HTERT RPE-1 (cell line): ENCODE measurements around the gene ZNF140.

Experiments
- in situ Hi-C: fragments of 300-500 bp; cut with MboI; formaldehyde crosslinking; loops from 4 replicates; pipeline ENCODE4 v1.14.3; 2020; ENCODE audit warnings: low sequenced_read_pairs

The ZNF140 gene

DNA sequence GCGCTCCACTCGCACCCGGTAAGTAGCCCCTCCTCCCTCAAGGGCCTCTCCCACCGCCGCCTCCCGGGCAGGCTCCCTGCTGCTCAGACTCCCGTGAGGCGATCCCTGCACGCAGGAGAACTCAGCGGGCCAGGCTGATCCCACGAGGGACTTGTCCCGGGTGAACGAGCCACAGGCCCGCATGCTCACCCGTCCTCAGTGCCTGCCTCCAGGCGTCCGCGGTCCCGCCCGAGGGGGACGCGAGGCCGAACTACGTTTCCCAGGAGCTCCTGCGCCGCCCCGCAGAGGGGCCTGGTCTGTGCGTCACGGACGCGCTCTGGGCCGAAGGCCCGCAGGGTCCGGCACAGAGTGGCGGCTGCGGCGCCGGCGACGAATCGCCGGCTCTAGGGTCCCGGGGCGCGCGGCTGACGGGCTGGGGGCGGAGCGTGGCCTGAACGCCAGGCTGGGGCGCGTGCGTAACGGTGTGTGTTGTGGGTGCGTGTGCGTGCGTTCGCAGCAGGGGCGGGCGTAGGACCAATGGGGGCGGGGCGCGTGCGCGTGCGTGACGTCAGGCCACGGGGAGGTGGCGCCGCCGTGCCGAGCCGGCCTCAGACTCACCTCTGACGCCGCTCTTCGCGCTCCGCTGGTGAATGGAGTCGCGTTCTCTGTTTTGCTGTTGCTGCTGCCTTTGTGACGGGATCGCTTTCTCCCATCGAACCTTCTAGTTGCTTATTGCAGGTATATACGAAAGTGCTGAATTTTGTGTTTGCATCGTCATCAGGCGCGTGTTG is 49.5 kb downstream of the ZNF140 start, which contains the start of the genes ZNF10 and ZNF891:
TSS of gene ZNF10 (plus strand) at position 590 of the 770 bp plus-strand sequence. CDS start 13,866 bp downstream, outside the sequence.
TSS of gene ZNF891 (minus strand) at position 237 of the 770 bp plus-strand sequence. CDS start 8,356 bp downstream, outside the sequence.
- in situ Hi-C loops: no loop called here

DNA sequence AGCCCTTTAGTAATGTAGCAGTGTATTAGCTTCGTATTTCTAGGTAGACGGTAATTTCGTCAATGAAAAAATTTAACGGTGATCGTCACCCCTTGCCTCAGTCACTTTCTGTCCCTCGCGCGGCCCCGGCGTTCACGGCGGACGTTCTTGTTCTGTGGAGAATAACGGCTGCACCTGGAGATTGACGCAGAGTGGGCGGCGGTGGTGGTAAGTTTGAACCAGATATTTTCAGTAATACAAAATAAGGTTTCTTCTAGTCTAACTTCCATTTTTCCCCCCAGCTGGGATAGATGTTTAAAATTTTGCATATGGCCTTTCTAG is 50.0 kb downstream of the ZNF140 start:
- in situ Hi-C loops: no loop called here

DNA sequence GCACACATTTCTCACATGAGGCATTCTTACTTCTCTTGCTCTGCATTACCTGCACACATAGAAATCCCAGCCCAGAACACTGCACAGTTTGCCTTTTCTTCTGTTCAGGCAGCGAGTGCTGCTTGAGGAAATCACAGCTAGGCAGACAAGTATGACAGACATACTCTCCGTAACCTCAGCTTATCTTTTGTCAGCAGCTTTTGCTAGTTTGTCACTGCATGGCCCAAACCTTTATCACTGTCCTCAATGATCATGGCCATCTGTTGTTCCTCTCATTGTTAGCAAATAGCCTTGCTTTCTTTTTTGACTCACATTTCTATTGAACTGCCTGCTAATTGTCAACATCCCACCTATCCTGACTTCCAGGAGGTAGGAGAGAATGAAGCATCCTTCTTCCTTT is 55.0 kb downstream of the ZNF140 start:
- in situ Hi-C loops: no loop called here

DNA sequence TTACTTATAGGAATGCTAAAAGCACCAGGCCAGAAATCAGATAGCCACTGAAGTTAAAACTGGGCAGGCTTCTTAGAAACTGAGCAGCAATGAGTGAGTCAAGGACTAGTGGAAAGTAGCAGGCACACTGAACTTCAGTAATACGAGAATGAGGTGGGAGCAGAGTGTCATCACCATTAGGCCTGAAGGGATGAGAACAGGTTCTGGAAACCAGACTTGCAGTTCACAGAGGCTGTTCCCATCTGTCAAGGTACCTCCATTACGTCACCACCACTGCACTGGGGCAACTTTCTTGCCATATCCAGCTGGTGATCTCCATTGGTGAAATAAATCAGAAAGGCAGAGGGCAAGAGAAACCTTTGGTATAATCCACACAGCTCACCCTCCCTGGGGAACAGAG is 65.3 kb downstream of the ZNF140 start:
- in situ Hi-C loops: no loop called here

GRCh38 chr12:133156125-133156690 is 75.5 kb downstream of the ZNF140 start:
- in situ Hi-C loops: no loop called here
